ENCODE measurements around the gene RNF169. TPM values are rescaled to one million over a fixed set of nuclear protein-coding genes. Genes with fewer than 3 reads are reported as not detected.
A peak's percentile ranks its signal among the peaks of the same experiment; 100 is the strongest.

RNF169 gene, protein sequence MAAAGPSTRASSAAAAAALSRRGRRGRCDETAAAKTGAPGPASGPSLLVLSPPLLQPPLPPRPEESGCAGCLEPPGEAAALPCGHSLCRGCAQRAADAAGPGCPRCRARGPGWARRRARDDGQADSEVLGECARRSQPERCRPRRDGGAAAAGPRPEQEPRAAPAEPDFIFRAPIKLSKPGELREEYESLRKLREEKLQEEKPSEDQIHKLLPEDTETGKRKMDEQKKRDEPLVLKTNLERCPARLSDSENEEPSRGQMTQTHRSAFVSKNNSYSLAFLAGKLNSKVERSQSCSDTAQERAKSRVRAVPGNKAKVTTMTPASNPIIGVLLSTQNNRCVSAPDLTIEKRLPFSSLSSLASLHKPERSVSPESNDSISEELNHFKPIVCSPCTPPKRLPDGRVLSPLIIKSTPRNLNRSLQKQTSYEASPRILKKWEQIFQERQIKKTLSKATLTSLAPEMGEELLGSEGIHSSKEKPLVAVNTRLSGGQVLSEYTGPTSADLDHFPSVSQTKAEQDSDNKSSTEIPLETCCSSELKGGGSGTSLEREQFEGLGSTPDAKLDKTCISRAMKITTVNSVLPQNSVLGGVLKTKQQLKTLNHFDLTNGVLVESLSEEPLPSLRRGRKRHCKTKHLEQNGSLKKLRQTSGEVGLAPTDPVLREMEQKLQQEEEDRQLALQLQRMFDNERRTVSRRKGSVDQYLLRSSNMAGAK
- 4.8 and 9.4 TPM in 2 replicates for total RNA-seq (2014; rRNA removed; shearing (Covaris generic))

DNA sequence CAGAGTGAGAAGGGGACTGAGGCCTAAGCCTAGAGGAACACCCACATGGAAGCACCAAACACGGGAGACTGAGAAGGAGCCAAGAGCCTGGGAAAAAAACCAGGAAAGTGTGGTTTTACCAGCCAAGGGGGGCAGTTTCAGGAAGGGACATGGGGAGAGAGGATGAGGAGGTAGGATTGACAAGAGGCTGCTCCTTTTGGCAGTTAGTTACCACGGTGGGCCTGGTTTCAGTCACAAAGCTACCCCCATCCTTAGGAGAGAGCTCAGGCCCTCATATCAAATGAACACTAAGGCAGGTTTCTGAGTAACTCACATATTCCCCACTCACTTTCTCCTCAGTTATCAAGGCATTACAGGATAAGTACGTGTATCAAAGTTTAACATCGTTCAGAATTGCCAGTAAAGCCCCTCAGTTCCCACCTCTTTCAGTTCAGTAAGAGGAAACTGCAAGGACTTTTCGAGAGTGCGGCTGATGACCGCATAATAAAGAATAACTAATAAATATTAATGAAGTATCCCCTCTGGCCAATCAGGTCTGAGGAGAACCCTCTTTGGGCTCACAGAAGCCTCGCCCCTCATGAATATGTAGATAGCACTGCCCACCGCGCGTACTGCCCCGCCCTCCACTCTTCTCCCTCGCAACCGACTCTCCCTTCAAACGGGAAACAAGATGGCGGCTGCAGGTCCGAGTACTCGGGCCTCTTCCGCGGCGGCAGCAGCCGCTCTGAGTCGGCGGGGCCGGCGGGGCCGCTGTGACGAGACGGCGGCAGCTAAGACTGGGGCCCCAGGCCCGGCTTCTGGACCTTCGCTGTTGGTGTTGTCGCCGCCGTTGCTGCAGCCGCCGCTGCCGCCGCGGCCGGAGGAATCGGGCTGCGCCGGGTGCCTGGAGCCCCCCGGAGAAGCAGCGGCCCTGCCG lies at the start of gene RNF169:
Gene RNF169 (plus strand): TSS at position 639 of the 916 bp plus-strand sequence. CDS start 32 bp downstream, at position 671.
- peak; percentile 77 to 86 for DNase-seq (ENCODE audit: low read depth in 1 of 2, low spot score in 2 of 2)
- Histone ChIP-seq H3K36me3 (peaks cover 5% of the 10 kb centered on the region; the same call in 1 of the 2 replicates), H3K4me3 (peak within 1 kb of the TSS; percentile 86), H3K27me3 (replicated peaks) (no peaks in the 10 kb centered on the region), H3K4me1 (replicated peaks) (peaks cover 10% of the 10 kb centered on the region; the same call in 1 of the 2 replicates), H3K9me3 (replicated peaks) (no peaks in the 10 kb centered on the region), H3K27ac (peak within 1 kb of the TSS; percentile 88)

- Histone ChIP-seq H3K36me3 (no peaks in the 10 kb centered on the region), H3K27me3 (replicated peaks) (no peaks in the 10 kb centered on the region), H3K9me3 (replicated peaks) (no peaks in the 10 kb centered on the region), H3K4me3 (no peak overlapping the region), H3K4me1 (replicated peaks) (peaks cover 5% of the 10 kb centered on the region), H3K27ac (no peak overlapping the region)
- no peak for DNase-seq (ENCODE audit: low read depth in 1 of 2, low spot score in 2 of 2)
Observed at GRCh38 chr11:74699615-74700396, 48.8 kb upstream of the RNF169 start.

DNA sequence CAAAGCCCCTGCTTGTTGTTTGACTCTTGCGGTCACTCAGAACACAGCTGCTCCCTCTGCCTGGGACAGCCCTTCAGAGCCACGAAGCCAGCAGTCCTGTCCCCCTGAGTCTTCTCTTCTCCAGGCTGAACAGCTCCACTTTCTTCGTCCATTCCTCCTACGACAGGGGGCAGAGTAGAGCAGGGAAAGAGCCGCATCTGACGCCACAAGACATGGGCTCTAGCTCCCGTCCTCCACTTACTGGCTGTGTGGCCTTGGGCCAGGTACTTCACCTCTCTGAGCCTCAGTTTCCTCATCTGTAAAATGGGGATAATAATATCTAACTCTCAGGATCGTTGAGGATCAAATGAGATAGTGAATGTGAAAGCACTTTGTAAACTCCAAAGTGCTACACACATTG lies 47.3 kb upstream of the RNF169 start:
- H3K4me1 ChIP-seq (replicated peaks), result peaks cover 5% of the 10 kb centered on the region
- no peak for DNase-seq (ENCODE audit: low read depth in 1 of 2, low spot score in 2 of 2)
- H3K9me3 ChIP-seq (replicated peaks), result no peaks in the 10 kb centered on the region
- no peak overlapping the region for H3K4me3 ChIP-seq
- H3K36me3 ChIP-seq, result no peaks in the 10 kb centered on the region
- H3K27me3 ChIP-seq (replicated peaks), result no peaks in the 10 kb centered on the region
- H3K27ac ChIP-seq, result no peak overlapping the region

- no peaks in the 10 kb centered on the region for H3K4me1 ChIP-seq (replicated peaks)
Observed at GRCh38 chr11:74702383-74703007, 46.2 kb upstream of the RNF169 start.

DNA sequence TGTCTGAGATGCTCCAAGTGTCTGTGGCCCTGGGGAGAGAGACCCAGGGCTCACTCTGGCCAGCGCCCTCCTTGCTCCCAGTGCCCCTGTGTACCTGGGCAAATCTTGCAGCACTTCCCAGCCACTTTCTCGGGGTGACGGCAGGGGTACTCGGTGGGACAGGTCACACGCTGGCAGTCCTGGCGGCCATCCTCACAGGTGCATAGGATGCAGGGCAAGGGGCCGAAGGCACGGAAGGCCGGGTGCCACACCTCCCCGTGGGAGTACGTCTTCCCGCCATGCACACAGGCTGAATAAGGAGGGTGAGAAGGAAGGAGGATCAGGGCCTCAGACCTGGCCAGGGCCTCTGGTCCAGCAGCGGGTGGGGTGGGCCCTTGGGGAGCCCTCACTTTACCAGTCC lies 45.4 kb upstream of the RNF169 start:
- Histone ChIP-seq H3K27ac (no peak overlapping the region), H3K27me3 (replicated peaks) (no peaks in the 10 kb centered on the region)

More at GRCh38 chr11:74702383-74703007, 46.2 kb upstream of the RNF169 start:
- DNase-seq (ENCODE audit: low read depth in 1 of 2, low spot score in 2 of 2), result peak; percentile 39 to 54
- H3K9me3 ChIP-seq (replicated peaks), result no peaks in the 10 kb centered on the region
- H3K27me3 ChIP-seq (replicated peaks), result no peaks in the 10 kb centered on the region
- H3K27ac ChIP-seq, result no peak overlapping the region
- H3K36me3 ChIP-seq, result no peaks in the 10 kb centered on the region
- H3K4me3 ChIP-seq, result no peak overlapping the region

GRCh38 chr11:74707182-74707581 lies 41.5 kb upstream of the RNF169 start:
- no peaks in the 10 kb centered on the region; the same call in 1 of the 2 replicates for H3K4me1 ChIP-seq (replicated peaks)
- DNase-seq (ENCODE audit: low read depth in 1 of 2, low spot score in 2 of 2), result no peak

More for the DNA sequence above, 45.4 kb upstream of the RNF169 start:
- H3K36me3 ChIP-seq, result no peaks in the 10 kb centered on the region
- DNase-seq (ENCODE audit: low read depth in 1 of 2, low spot score in 2 of 2), result no peak
- no peak overlapping the region for H3K4me3 ChIP-seq
- H3K9me3 ChIP-seq (replicated peaks), result no peaks in the 10 kb centered on the region
- no peaks in the 10 kb centered on the region for H3K4me1 ChIP-seq (replicated peaks)

DNA sequence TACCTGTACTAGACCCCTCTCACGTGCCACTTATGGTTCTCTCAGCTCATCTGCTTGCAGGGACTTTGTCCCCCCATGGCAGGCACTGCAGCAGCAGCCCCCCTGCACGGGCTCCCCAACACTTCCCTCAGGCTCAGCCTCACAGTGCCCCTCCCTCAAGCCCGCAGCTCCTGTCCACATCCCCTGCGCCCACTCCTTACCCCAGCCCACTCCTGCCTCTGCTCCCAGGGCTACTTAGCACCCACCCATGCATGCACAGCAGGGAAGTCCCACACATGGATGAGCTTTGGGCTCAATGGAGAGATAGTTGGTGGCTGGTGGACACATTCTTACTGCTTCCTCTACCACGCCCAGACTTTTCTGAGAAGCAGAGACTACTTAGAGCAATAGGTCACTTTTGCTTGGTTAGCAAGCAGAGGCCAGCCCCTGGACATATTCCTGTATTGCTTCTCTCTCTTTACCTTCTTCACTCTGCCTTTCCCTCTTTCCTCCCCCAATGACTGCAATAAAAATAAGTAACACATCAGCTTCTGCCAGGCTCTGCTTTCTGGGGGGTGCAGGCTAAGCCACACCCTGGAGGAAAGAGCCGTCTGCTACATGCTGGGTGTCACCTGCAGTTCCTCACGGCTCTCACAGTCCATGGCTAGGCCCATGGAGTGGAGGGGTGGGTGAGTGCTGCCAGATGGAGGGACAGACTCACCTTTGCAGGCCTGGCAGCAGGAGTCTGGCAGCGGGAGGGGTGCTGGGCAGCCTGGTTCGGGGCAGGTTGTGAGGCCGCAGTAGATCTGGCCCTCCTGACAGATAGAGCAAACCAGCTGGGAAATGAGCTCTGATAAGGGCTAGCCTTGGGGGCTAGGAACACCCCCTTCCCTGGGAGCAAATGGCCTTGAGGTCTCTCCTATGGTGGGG lies 40.8 kb upstream of the RNF169 start:
- H3K4me3 ChIP-seq, result no peak overlapping the region

More at GRCh38 chr11:74707182-74707581, 41.5 kb upstream of the RNF169 start:
- Histone ChIP-seq H3K27ac (no peak overlapping the region), H3K9me3 (replicated peaks) (no peaks in the 10 kb centered on the region), H3K36me3 (no peaks in the 10 kb centered on the region), H3K4me3 (no peak overlapping the region), H3K27me3 (replicated peaks) (no peaks in the 10 kb centered on the region)

GRCh38 chr11:74709175-74709574 lies 39.5 kb upstream of the RNF169 start:
- H3K36me3 ChIP-seq, result no peaks in the 10 kb centered on the region
- H3K4me3 ChIP-seq, result no peak overlapping the region
- H3K9me3 ChIP-seq (replicated peaks), result no peaks in the 10 kb centered on the region
- no peak for DNase-seq (ENCODE audit: low read depth in 1 of 2, low spot score in 2 of 2)
- no peak overlapping the region for H3K27ac ChIP-seq
- H3K27me3 ChIP-seq (replicated peaks), result no peaks in the 10 kb centered on the region
- H3K4me1 ChIP-seq (replicated peaks), result no peaks in the 10 kb centered on the region; the same call in 1 of the 2 replicates

More for the DNA sequence above, 40.8 kb upstream of the RNF169 start:
- no peaks in the 10 kb centered on the region for H3K9me3 ChIP-seq (replicated peaks)
- H3K4me1 ChIP-seq (replicated peaks), result no peaks in the 10 kb centered on the region; the same call in 1 of the 2 replicates
- no peaks in the 10 kb centered on the region for H3K27me3 ChIP-seq (replicated peaks)
- no peaks in the 10 kb centered on the region for H3K36me3 ChIP-seq
- H3K27ac ChIP-seq, result no peak overlapping the region
- DNase-seq (ENCODE audit: low read depth in 1 of 2, low spot score in 2 of 2), result no peak

DNA sequence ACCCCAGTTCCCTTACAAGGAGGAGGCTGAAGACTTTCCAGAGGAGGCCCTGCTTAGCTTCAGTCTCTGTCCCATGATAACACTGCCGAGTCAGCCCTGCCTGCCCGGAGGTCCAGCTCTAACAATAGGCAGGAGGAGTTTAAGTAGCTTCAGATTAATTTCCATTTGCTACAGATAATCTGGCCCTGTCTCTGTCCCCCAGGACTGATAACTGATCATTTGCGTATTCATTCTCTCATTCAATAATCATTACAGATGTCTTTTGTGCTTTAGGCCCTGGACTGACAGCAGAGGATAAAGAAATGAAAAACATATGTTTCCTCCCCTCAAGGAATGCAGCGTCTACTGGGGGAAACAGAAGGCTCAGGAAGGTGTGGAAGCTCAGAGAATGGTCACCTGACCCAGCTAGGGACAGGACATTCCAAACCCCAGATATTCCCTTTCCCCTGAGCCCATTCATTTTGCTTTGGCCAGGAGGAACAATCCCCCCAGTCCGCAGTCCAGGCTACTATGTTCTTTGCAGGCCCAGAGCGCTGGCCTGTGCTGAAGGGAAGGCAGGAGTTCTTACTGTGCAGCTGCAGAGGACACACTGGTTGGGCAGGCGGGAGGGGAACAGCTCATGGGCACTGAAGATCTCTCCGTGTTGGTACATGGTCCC lies 38.2 kb upstream of the RNF169 start:
- no peaks in the 10 kb centered on the region for H3K27me3 ChIP-seq (replicated peaks)
- peak in 1 of 2 experiments; percentile 20 for DNase-seq (ENCODE audit: low read depth in 1 of 2, low spot score in 2 of 2)
- no peaks in the 10 kb centered on the region for H3K36me3 ChIP-seq
- no peaks in the 10 kb centered on the region for H3K9me3 ChIP-seq (replicated peaks)
- H3K27ac ChIP-seq, result no peak overlapping the region
- H3K4me1 ChIP-seq (replicated peaks), result no peaks in the 10 kb centered on the region; the same call in 1 of the 2 replicates
- H3K4me3 ChIP-seq, result no peak overlapping the region

DNA sequence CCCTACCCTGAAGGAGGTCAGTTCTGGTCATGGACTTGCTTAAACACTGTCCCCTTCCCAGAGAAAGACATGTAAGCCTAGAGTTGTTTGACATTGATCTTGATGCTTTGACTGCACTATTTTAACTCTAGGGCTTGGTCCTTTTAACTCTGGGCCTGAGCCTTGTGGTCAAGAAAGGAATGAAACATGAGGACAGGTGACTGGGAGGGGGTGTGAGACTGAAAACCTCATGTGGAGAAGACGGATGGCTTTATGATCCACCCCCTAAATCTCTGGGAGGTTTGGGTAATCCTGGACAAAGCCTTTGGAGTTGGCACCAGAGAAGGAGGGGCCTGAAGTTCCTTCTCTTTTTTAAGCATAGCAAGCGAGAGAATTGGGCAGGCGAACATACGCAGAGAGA lies 35.0 kb upstream of the RNF169 start:
- no peak for DNase-seq (ENCODE audit: low read depth in 1 of 2, low spot score in 2 of 2)
- Histone ChIP-seq H3K4me3 (no peak overlapping the region), H3K36me3 (no peaks in the 10 kb centered on the region), H3K27me3 (replicated peaks) (no peaks in the 10 kb centered on the region), H3K4me1 (replicated peaks) (no peaks in the 10 kb centered on the region; the same call in 1 of the 2 replicates), H3K9me3 (replicated peaks) (no peaks in the 10 kb centered on the region), H3K27ac (no peak overlapping the region)

DNA sequence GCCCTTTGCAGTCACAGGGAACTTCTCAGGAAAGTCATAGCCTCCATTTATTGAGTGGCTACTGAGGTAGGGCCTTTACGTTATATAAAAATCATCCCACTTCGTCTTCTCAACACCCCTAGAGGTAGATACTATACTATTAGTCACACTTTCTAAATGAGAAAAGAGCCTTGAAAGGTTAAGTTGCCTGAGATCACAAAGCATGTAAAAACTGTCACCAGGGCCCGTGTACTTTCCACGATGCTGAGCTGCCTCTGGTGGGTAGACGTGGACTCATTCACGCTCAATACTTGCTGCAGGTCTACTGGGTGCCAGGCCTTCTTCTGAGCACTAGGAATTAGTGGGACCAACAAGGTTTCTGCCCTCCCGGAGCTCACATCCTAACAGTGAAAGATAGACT lies 33.7 kb upstream of the RNF169 start:
- H3K4me1 ChIP-seq (replicated peaks), result no peaks in the 10 kb centered on the region; the same call in 1 of the 2 replicates
- no peaks in the 10 kb centered on the region for H3K27me3 ChIP-seq (replicated peaks)
- no peak for DNase-seq (ENCODE audit: low read depth in 1 of 2, low spot score in 2 of 2)
- H3K9me3 ChIP-seq (replicated peaks), result no peaks in the 10 kb centered on the region
- H3K27ac ChIP-seq, result no peak overlapping the region
- no peaks in the 10 kb centered on the region for H3K36me3 ChIP-seq
- H3K4me3 ChIP-seq, result no peak overlapping the region
